H1 (cell line): ENCODE results near the gene EMC1. TPM values are rescaled to one million over a fixed set of nuclear protein-coding genes. Genes with fewer than 3 reads are reported as not detected.

Experiments used
- CTCF ChIA-PET: fragments of 300-600 bp; sonication (Branson Sonifier 250); formaldehyde crosslinking; loops from one replicate; lab custom pipeline; 2021; ENCODE audit not compliant: partially characterized antibody; lab: Charles Lee
- POLR2A ChIA-PET: fragments of 300-600 bp; sonication (Branson Sonifier 250); formaldehyde crosslinking; loops from one replicate; lab custom pipeline; 2021; ENCODE audit warnings: inconsistent platforms; ENCODE audit not compliant: partially characterized antibody; lab: Charles Lee
- DNase-seq, 2 experiments: peaks; one replicate each; pipeline versions ENCODE4 v3.0.0 to v3.0.0-alpha.2; 2010 to 2022; ENCODE audit warnings: low spot score in 2 of 2, low read depth in 1 of 2, mixed read lengths in 1 of 2
- FAIRE-seq: peaks from 2 replicates; lab custom pipeline; 2011; peaks lifted over from hg19 to GRCh38; lab: Jason Lieb, UNC
- H2AFZ ChIP-seq: 2 replicates; pipeline ENCODE4 v1.8.1; 2012; ENCODE audit warnings: low read length, inconsistent platforms
- H2AK5ac ChIP-seq: 2 replicates; pipeline ENCODE4 v1.6.1; 2013; ENCODE audit warnings: low read depth, low read length
- H2BK120ac ChIP-seq: replicated peaks from 2 replicates; pipeline ENCODE3; 2013; ENCODE audit warnings: low read depth, low read length, inconsistent platforms
- H2BK12ac ChIP-seq: 2 replicates; pipeline ENCODE4 v1.6.1; 2013; ENCODE audit warnings: low read depth, low read length
- H2BK15ac ChIP-seq: 2 replicates; pipeline ENCODE4 v1.6.1; 2013; ENCODE audit warnings: low read length
- H2BK20ac ChIP-seq: 2 replicates; pipeline ENCODE4 v1.6.1; 2013; ENCODE audit warnings: low read length
- H2BK5ac ChIP-seq: 2 replicates; pipeline ENCODE4 v1.6.1; 2013; ENCODE audit warnings: low read depth, low read length
- H3K14ac ChIP-seq: 2 replicates; pipeline ENCODE4 v1.6.1; 2013; ENCODE audit warnings: inconsistent platforms; ENCODE audit not compliant: insufficient read length
- H3K18ac ChIP-seq: 2 replicates; pipeline ENCODE4 v1.6.1; 2013; ENCODE audit warnings: low read length; ENCODE audit errors: extremely low read depth
- H3K23ac ChIP-seq: 2 replicates; pipeline ENCODE4 v1.6.1; 2013; ENCODE audit warnings: inconsistent platforms; ENCODE audit not compliant: insufficient read length
- H3K23me2 ChIP-seq: 2 replicates; pipeline ENCODE4 v1.6.1; 2013; ENCODE audit warnings: low read depth, low read length
- H3K27ac ChIP-seq: 2 replicates; pipeline ENCODE4 v1.6.1; 2011; ENCODE audit warnings: low read depth, low read length, inconsistent platforms
- H3K27me3 ChIP-seq, 4 experiments: replicated peaks in 1 of 4; 1 replicate in 1 of 4; 2 replicates in 3 of 4; pipeline versions ENCODE4 v1.6.1 to v1.8.1; 2011 to 2013; ENCODE audit warnings: low read length in 3 of 4, mild to moderate bottlenecking in 3 of 4, inconsistent platforms in 2 of 4, mixed read lengths in 2 of 4, moderate library complexity in 1 of 4; ENCODE audit not compliant: control insufficient read depth in 3 of 4, insufficient read depth in 3 of 4; ENCODE audit errors: extremely low read depth in 1 of 4
- H3K36me3 ChIP-seq, 4 experiments: 2 replicates each; pipeline versions ENCODE4 v1.6.1 to v1.8.1; 2011 to 2013; ENCODE audit warnings: mild to moderate bottlenecking in 4 of 4, low read length in 3 of 4, moderate library complexity in 2 of 4, control low read depth in 1 of 4, inconsistent platforms in 1 of 4; ENCODE audit not compliant: insufficient read depth in 4 of 4, control insufficient read depth in 2 of 4
- H3K4ac ChIP-seq: replicated peaks from 2 replicates; pipeline ENCODE3; 2013; ENCODE audit warnings: low read length, low read depth, mixed read lengths, inconsistent platforms; ENCODE audit not compliant: insufficient read length
- H3K4me1 ChIP-seq, 4 experiments: replicated peaks in 1 of 4; 1 replicate in 1 of 4; 2 replicates in 3 of 4; pipeline versions ENCODE4 v1.6.1 to v1.8.1; 2011 to 2013; ENCODE audit warnings: low read length in 3 of 4, inconsistent platforms in 2 of 4, mixed read lengths in 1 of 4; ENCODE audit not compliant: insufficient read depth in 4 of 4, control insufficient read depth in 3 of 4
- H3K4me2 ChIP-seq, 2 experiments: 2 replicates each; pipeline versions ENCODE4 v1.6.1 to v1.8.1; 2011 to 2013; ENCODE audit warnings: low read depth in 2 of 2, low read length in 2 of 2, control low read depth in 1 of 2, inconsistent platforms in 1 of 2, mild to moderate bottlenecking in 1 of 2; ENCODE audit not compliant: insufficient read depth in 1 of 2
- H3K4me3 ChIP-seq, 4 experiments: fragments of 200-600, 300-600 bp in 1 of 4; sonication (generic), shearing (Covaris generic), sonication (Bioruptor Twin) in 1 of 4; 2 replicates each; pipeline versions ENCODE4 v1.5.1 to v1.8.1; 2011 to 2016; ENCODE audit warnings: low read length in 4 of 4, low read depth in 3 of 4, control low read depth in 2 of 4, inconsistent platforms in 2 of 4, mild to moderate bottlenecking in 2 of 4, mixed read lengths in 1 of 4, moderate library complexity in 1 of 4; ENCODE audit not compliant: insufficient read depth in 2 of 4; ENCODE audit errors: extremely low read depth in 1 of 4
- H3K56ac ChIP-seq: replicated peaks from 2 replicates; pipeline ENCODE3; 2013; ENCODE audit warnings: low read depth, mild to moderate bottlenecking, mixed read lengths, low read length, inconsistent platforms; ENCODE audit not compliant: insufficient read length
- H3K79me1 ChIP-seq: 2 replicates; pipeline ENCODE4 v1.6.1; 2013; ENCODE audit warnings: low read depth, low read length, control low read depth
- H3K79me2 ChIP-seq, 2 experiments: 2 replicates each; pipeline versions ENCODE4 v1.6.1 to v1.8.1; 2012 to 2013; ENCODE audit warnings: low read length in 2 of 2, mild to moderate bottlenecking in 2 of 2, inconsistent platforms in 1 of 2; ENCODE audit not compliant: insufficient read depth in 2 of 2, control insufficient read depth in 1 of 2
- H3K9ac ChIP-seq, 4 experiments: replicated peaks in 1 of 4; 1 replicate in 1 of 4; 2 replicates in 3 of 4; pipeline versions ENCODE4 v1.6.1 to v1.8.1; 2011 to 2013; ENCODE audit warnings: low read depth in 3 of 4, low read length in 3 of 4, control low read depth in 2 of 4, mild to moderate bottlenecking in 2 of 4, moderate library complexity in 2 of 4, inconsistent platforms in 1 of 4; ENCODE audit errors: extremely low read depth in 1 of 4
- H3K9me3 ChIP-seq, 2 experiments: 2 replicates each; pipeline versions ENCODE4 v1.6.1 to v1.8.1; 2012 to 2013; ENCODE audit warnings: mild to moderate bottlenecking in 2 of 2, moderate library complexity in 2 of 2, control low read depth in 1 of 2, inconsistent platforms in 1 of 2, low read depth in 1 of 2, low read length in 1 of 2, mixed read lengths in 1 of 2; ENCODE audit not compliant: insufficient read depth in 2 of 2
- H4K20me1 ChIP-seq, 2 experiments: replicated peaks in 1 of 2; 2 replicates each; pipeline versions ENCODE3 to v1.8.1; 2011 to 2013; ENCODE audit warnings: inconsistent platforms in 2 of 2, low read length in 2 of 2, mild to moderate bottlenecking in 1 of 2; ENCODE audit not compliant: insufficient read depth in 2 of 2, control insufficient read depth in 1 of 2
- H4K5ac ChIP-seq: 2 replicates; pipeline ENCODE4 v1.6.1; 2013; ENCODE audit warnings: low read length, low read depth, mixed read lengths, inconsistent platforms; ENCODE audit not compliant: insufficient read length
- H4K8ac ChIP-seq: 2 replicates; pipeline ENCODE4 v1.8.0; 2013; ENCODE audit warnings: mild to moderate bottlenecking, moderate library complexity, low read length, inconsistent platforms; ENCODE audit not compliant: insufficient read depth; ENCODE audit errors: extremely low read depth
- H4K91ac ChIP-seq: replicated peaks from 2 replicates; pipeline ENCODE3; 2013; ENCODE audit warnings: low read length, mixed read lengths, inconsistent platforms; ENCODE audit not compliant: insufficient read length
- CEBPB ChIP-seq: IDR thresholded peaks from 2 replicates; pipeline ENCODE4 v1.6.1; 2012; ENCODE audit warnings: low read depth, low read length
- CHD1 ChIP-seq: IDR thresholded peaks from 2 replicates; pipeline ENCODE4 v1.6.1; 2012; ENCODE audit warnings: low read depth, low read length, improper control_type of control experiment
- CREB1 ChIP-seq: IDR thresholded peaks from 2 replicates; pipeline ENCODE4 v1.6.1; 2012; ENCODE audit warnings: inconsistent platforms
- EZH2 ChIP-seq: fragments of 200-600 bp; sonication (generic); IDR thresholded peaks from 2 replicates; pipeline ENCODE4 v1.7.1; 2012; ENCODE audit warnings: low read depth, mild to moderate bottlenecking, moderate library complexity, low read length, inconsistent platforms; ENCODE audit not compliant: severe bottlenecking
- GABPA ChIP-seq: IDR thresholded peaks from 2 replicates; pipeline ENCODE4 v1.6.1; 2011; ENCODE audit warnings: mild to moderate bottlenecking, low read length, moderate library complexity, borderline replicate concordance; ENCODE audit not compliant: insufficient read depth
- PHF8 ChIP-seq: fragments of 200-600 bp; sonication (generic); conservative IDR thresholded peaks from 2 replicates; pipeline ENCODE4 v1.7.1; 2012; ENCODE audit warnings: low read depth, mild to moderate bottlenecking, inconsistent platforms, low read length, moderate library complexity
- RAD21 ChIP-seq, 2 experiments: IDR thresholded peaks in 1 of 2; conservative IDR thresholded peaks in 1 of 2; 2 replicates each; pipeline ENCODE4 v1.6.1; 2011; ENCODE audit warnings: low read depth in 2 of 2, low read length in 2 of 2, improper control_type of control experiment in 1 of 2, inconsistent platforms in 1 of 2, mild to moderate bottlenecking in 1 of 2, moderate library complexity in 1 of 2
- SIN3A ChIP-seq, 2 experiments: IDR thresholded peaks in 1 of 2; conservative IDR thresholded peaks in 1 of 2; 2 replicates each; pipeline ENCODE4 v1.6.1; 2011 to 2012; ENCODE audit warnings: low read length in 2 of 2, improper control_type of control experiment in 1 of 2, low read depth in 1 of 2, mild to moderate bottlenecking in 1 of 2
- SIX5 ChIP-seq: IDR thresholded peaks from 2 replicates; pipeline ENCODE4 v1.6.1; 2011; ENCODE audit warnings: mild to moderate bottlenecking, low read depth, low read length
- TCF12 ChIP-seq: IDR thresholded peaks from 2 replicates; pipeline ENCODE4 v1.6.1; 2011; ENCODE audit warnings: low read depth, mild to moderate bottlenecking, low read length
- YY1 ChIP-seq: IDR thresholded peaks from 2 replicates; pipeline ENCODE4 v1.6.1; 2011; ENCODE audit warnings: low read depth, mild to moderate bottlenecking, low read length
- WGBS, 2 experiments: shearing (Covaris generic) in 1 of 2; methylation state at CpG; one replicate each; pipeline versions ENCODE4 v1.1.6 to v1.1.7; 2013 to 2015; ENCODE audit warnings: low lambda C conversion rate in 2 of 2, mixed read lengths in 2 of 2, inconsistent platforms in 1 of 2, low coverage in 1 of 2, missing lambda C conversion rate in 1 of 2; ENCODE audit not compliant: insufficient replicate concordance in 2 of 2, insufficient coverage in 1 of 2, insufficient read length in 1 of 2; ENCODE audit errors: extremely low coverage in 1 of 2, missing lambda C conversion rate in 1 of 2; 5-methylcytosine and 5-hydroxymethylcytosine counted together
- polyA plus RNA-seq, 7 experiments: library from polyadenylated mRNA; depleted of rRNA in 3 of 7; stranded (reverse) in 5 of 7; unstranded in 2 of 7; fragments of >200 nt in 5 of 7; fragments of 200-250 nt in 2 of 7; gene quantifications; 1 replicate in 5 of 7; 2 replicates in 1 of 7; 4 replicates in 1 of 7; pipeline versions ENCODE4 v1.2.1 to v1.2.3, GENCODE V29; 2011 to 2013; ENCODE audit warnings: missing spikeins in 2 of 7, mixed read lengths in 2 of 7
- total RNA-seq: library from RNA; stranded (reverse); fragmentation: NEBNext Ultra II Directional; extraction: Animal tissue kit (Norgen Biotek cat#: 25700); gene quantifications from 2 replicates; pipeline ENCODE4 v1.2.1, GENCODE V29; 2021
- TF ChIP-seq, protein P1 (sequence below): IDR thresholded peaks from 2 replicates; pipeline ENCODE4 v1.6.1; 2012; ENCODE audit warnings: inconsistent platforms

EMC1 gene
- total and polyA plus RNA-seq, 2 of the 8 experiments (the other 6 are each of a cell fraction or from before 2014, with no cell fraction given) = 51.0 to 53.5 TPM

GRCh38 chr1:19222979-19223824 lies 28.1 kb downstream of the EMC1 start:
- POLR2A ChIA-PET = interaction anchor here (0.6 to 6.2 kb wide), 6 partner anchors 8 to 28 kb away, joined by 3 to 42 read pairs (median 4); partner anchors contain the start of gene UBR4
- FAIRE-seq (no peak), DNase-seq (no peak)
- Histone ChIP-seq H2BK20ac (no peak overlapping the region), H2BK15ac (no peak overlapping the region), H3K79me2 (no peaks in the 10 kb centered on the region), H3K36me3 (peaks cover 43 to 77% (median 72%) of the 10 kb centered on the region in 4 experiments), H2AK5ac (no peak overlapping the region), H2BK5ac (no peak overlapping the region), H3K18ac (no peak overlapping the region), H3K9me3 (no peaks in the 10 kb centered on the region), H2AFZ (no peak overlapping the region), H3K23me2 (no peaks in the 10 kb centered on the region), H3K23ac (no peak overlapping the region), H3K79me1 (no peaks in the 10 kb centered on the region; the same call in 1 of the 2 replicates), H4K20me1 (peaks cover 0 to 8% of the 10 kb centered on the region in 2 experiments), H3K4me1 (no peaks in the 10 kb centered on the region), H3K4me3 (no peak overlapping the region), H3K56ac (no peak overlapping the region), H3K27me3 (no peaks in the 10 kb centered on the region), H3K4ac (no peak overlapping the region), H3K27ac (no peak overlapping the region), H3K14ac (no peak overlapping the region), H4K8ac (no peak overlapping the region), H4K5ac (no peak overlapping the region), H2BK12ac (no peak overlapping the region), H3K4me2 (no peak overlapping the region), H3K9ac (no peak overlapping the region), H4K91ac (no peak overlapping the region), H2BK120ac (no peak overlapping the region)
- CTCF ChIA-PET = interaction anchor here (1.3 to 7.1 kb wide), 3 partner anchors 11 to 18 kb away, joined by 3 to 40 read pairs (median 3); no protein-coding TSS in a partner anchor
- whole genome bisulfite sequencing, 2 experiments = 79% methylated on average over 15 of the region's 15 CpGs; no CpG with 5 or more reads in 1 of the 2 experiments
- no peak for TF ChIP-seq SIN3A (conservative IDR thresholded peaks at IDR 0.05 in 1 of 2, IDR thresholded peaks at IDR 0.05 in 1 of 2; ENCODE audit: low read depth in 1 of 2, low read length in 2 of 2)
- no peak for TF ChIP-seq SIX5
- TF ChIP-seq PHF8 = no peak
- TF ChIP-seq EZH2 = no peak
- TF ChIP-seq CEBPB = no peak
- no peak for TF ChIP-seq TCF12
- TF ChIP-seq, protein P1, sequence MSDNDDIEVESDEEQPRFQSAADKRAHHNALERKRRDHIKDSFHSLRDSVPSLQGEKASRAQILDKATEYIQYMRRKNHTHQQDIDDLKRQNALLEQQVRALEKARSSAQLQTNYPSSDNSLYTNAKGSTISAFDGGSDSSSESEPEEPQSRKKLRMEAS = no peak
- TF ChIP-seq CREB1 = no peak
- no peak for TF ChIP-seq GABPA
- no peak for TF ChIP-seq RAD21 (IDR thresholded peaks at IDR 0.05 in 1 of 2, conservative IDR thresholded peaks at IDR 0.05 in 1 of 2; ENCODE audit: low read depth in 2 of 2, low read length in 2 of 2)
- no peak for TF ChIP-seq YY1
- no peak for TF ChIP-seq CHD1
